Mesothelial cell of epicardium (in vitro differentiated cells): ENCODE data around the gene KCNA10. TPM values are rescaled to one million over a fixed set of nuclear protein-coding genes. Genes with fewer than 3 reads are reported as not detected.

Experiments
- DNase-seq, 2 experiments: peaks; one replicate each; pipeline ENCODE4 v3.0.0; 2021; ENCODE audit warnings: low spot score in 2 of 2; ENCODE audit not compliant: unreplicated experiment in 2 of 2
- H3K27ac Mint-ChIP-seq: 2 replicates; pipeline ENCODE4 v1.8.0; 2021; ENCODE audit warnings: mixed read lengths
- H3K27me3 Mint-ChIP-seq: 2 replicates; pipeline ENCODE4 v1.8.0; 2021; ENCODE audit warnings: low read depth, mixed read lengths
- H3K36me3 Mint-ChIP-seq: 2 replicates; pipeline ENCODE4 v1.8.0; 2021; ENCODE audit warnings: mixed read lengths
- H3K4me1 Mint-ChIP-seq: 2 replicates; pipeline ENCODE4 v1.8.0; 2021; ENCODE audit warnings: mixed read lengths
- H3K4me3 Mint-ChIP-seq: 2 replicates; pipeline ENCODE4 v1.8.0; 2021; ENCODE audit warnings: mild to moderate bottlenecking, moderate library complexity, mixed read lengths
- H3K9me3 Mint-ChIP-seq: 2 replicates; pipeline ENCODE4 v1.8.0; 2021; ENCODE audit warnings: mixed read lengths
- total RNA-seq: library from RNA; stranded (reverse); gene quantifications from 3 replicates; pipeline ENCODE4 v1.2.1, GENCODE V29; 2021
- TF ChIP-seq, protein P1 (sequence below): fragments of 200-600 bp; sonication (generic); IDR thresholded peaks from one replicate; pipeline ENCODE4 v1.5.0; 2021; ENCODE audit warnings: antibody characterized with exemption; ENCODE audit not compliant: unreplicated experiment

KCNA10 gene
- total RNA-seq, 1 donor from 2014 or later = not detected

DNA sequence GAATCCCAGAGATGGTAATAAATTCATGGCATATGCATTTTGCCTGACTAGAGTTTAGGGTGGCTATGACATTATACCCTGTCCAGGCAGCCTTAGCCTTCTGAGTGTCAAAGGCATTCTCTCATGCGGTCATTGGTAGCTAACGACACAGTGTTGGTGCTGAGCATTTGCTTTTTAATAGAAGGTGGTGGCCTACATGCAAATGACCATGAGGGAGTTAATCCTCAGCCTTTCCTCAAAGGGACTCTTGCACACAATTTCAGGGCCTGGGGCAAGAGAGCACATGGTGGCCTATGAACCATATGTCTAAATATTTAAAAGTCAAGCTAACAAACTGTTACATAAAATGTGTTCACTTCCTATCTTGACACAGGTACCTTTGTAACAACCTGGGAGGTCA lies 30.9 kb upstream of the KCNA10 start:
- no peaks in the 10 kb centered on the region for H3K4me1 Mint-ChIP-seq

DNA sequence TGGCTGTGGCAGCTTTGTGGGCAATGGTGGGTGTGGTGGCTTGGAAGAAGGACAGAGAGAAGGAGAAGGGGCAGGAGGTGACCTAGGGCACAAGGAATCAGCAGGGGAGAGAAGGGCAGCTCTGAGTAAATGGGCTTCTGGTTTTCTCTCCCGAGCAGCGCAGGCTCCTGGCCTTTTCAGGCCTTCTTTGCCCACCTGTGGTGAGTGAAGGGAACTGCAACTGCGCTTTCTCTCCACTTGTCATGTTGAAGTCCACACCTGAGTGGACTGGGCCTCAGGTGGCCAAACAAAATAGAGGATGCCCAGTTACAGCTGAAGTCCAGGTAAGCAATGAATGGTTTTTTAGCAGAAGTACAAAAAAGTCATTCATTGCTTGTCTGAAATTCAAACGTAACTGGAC lies 29.4 kb upstream of the KCNA10 start:
- no peak for DNase-seq
- H3K9me3 Mint-ChIP-seq = no peaks in the 10 kb centered on the region
- H3K27ac Mint-ChIP-seq = no peak overlapping the region
- H3K27me3 Mint-ChIP-seq = peaks cover 59% of the 10 kb centered on the region
- no peaks in the 10 kb centered on the region for H3K4me1 Mint-ChIP-seq
- no peak overlapping the region for H3K4me3 Mint-ChIP-seq
- H3K36me3 Mint-ChIP-seq = no peaks in the 10 kb centered on the region
- TF ChIP-seq, protein P1, sequence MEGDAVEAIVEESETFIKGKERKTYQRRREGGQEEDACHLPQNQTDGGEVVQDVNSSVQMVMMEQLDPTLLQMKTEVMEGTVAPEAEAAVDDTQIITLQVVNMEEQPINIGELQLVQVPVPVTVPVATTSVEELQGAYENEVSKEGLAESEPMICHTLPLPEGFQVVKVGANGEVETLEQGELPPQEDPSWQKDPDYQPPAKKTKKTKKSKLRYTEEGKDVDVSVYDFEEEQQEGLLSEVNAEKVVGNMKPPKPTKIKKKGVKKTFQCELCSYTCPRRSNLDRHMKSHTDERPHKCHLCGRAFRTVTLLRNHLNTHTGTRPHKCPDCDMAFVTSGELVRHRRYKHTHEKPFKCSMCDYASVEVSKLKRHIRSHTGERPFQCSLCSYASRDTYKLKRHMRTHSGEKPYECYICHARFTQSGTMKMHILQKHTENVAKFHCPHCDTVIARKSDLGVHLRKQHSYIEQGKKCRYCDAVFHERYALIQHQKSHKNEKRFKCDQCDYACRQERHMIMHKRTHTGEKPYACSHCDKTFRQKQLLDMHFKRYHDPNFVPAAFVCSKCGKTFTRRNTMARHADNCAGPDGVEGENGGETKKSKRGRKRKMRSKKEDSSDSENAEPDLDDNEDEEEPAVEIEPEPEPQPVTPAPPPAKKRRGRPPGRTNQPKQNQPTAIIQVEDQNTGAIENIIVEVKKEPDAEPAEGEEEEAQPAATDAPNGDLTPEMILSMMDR = peak; percentile 76

More for the DNA sequence above, 30.9 kb upstream of the KCNA10 start:
- Mint-ChIP-seq H3K27ac (no peak overlapping the region), H3K9me3 (no peaks in the 10 kb centered on the region), H3K4me3 (no peak overlapping the region), H3K36me3 (no peaks in the 10 kb centered on the region), H3K27me3 (peaks cover 70% of the 10 kb centered on the region)
- TF ChIP-seq, protein P1 = no peak
- DNase-seq = no peak

DNA sequence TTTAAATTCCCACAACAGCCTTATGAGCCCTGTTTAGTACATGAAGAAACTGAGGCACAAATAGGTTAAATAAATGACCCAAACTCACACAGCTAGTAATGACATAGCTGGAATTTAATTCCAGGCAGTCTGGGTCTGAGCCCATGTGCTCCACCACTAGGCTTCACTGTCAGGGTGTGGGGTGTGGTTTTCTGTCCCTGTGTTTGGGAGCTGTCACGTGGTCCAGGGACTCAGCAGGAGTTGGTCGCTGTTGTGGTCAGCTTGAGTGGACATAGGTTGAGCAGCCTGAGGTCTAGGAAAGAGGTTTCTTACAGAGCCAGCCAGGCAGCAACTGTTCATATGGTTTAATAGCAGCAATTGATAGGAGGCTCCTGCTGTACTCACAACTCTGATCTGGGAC lies 28.0 kb upstream of the KCNA10 start:
- H3K4me3 Mint-ChIP-seq = no peak overlapping the region
- H3K27me3 Mint-ChIP-seq = peaks cover 45% of the 10 kb centered on the region
- no peak overlapping the region for H3K27ac Mint-ChIP-seq

DNA sequence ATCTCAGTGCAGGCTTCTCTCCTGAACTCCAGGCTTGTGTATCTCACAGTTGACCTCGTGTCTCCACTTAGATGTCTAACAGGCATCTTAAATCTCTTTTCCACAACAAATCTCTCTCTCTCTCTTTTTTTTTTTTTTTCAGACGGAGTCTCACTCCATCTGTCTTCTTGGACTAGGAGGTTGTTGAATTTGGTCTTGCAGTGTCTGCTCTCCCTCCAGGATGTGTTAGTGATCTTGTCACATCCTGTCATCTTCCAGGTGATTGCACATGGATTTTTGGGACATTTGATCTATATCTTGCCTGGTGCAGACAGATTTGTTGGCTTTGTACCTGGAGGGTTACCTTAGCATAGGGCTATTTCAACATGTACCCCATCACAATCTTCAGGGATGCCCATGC lies 26.5 kb upstream of the KCNA10 start:
- Mint-ChIP-seq H3K27ac (no peak overlapping the region), H3K27me3 (peaks cover 40% of the 10 kb centered on the region), H3K9me3 (no peaks in the 10 kb centered on the region), H3K36me3 (no peaks in the 10 kb centered on the region), H3K4me1 (no peaks in the 10 kb centered on the region), H3K4me3 (no peak overlapping the region)
- TF ChIP-seq, protein P1 = no peak
- no peak for DNase-seq

More for the DNA sequence above, 28.0 kb upstream of the KCNA10 start:
- no peak for DNase-seq
- no peaks in the 10 kb centered on the region for H3K36me3 Mint-ChIP-seq
- TF ChIP-seq, protein P1 = no peak
- H3K4me1 Mint-ChIP-seq = no peaks in the 10 kb centered on the region
- H3K9me3 Mint-ChIP-seq = no peaks in the 10 kb centered on the region

DNA sequence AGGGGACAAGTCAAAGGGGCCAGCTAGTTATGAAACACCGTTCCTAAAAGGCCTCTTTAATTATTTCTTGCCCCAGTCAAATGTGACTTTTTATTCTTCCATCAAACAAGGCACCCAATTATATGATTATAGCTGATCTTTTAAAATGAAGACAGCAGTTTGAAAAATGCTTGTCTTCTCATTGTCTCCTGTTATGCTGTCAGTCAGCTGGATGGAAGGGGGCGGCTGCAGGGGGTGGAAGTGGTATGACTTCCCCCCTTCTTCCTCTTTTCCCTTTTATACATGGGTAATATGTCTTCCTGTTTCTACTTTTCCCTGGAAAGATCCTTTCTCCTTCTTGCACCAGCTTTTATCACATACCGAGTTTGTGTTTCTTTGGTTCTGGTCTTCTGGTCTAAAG lies 25.8 kb upstream of the KCNA10 start:
- H3K4me3 Mint-ChIP-seq = no peak overlapping the region
- no peak for DNase-seq
- TF ChIP-seq, protein P1 = no peak
- no peak overlapping the region for H3K27ac Mint-ChIP-seq
- H3K4me1 Mint-ChIP-seq = no peaks in the 10 kb centered on the region
- no peaks in the 10 kb centered on the region for H3K9me3 Mint-ChIP-seq
- H3K36me3 Mint-ChIP-seq = no peaks in the 10 kb centered on the region
- H3K27me3 Mint-ChIP-seq = peaks cover 41% of the 10 kb centered on the region

DNA sequence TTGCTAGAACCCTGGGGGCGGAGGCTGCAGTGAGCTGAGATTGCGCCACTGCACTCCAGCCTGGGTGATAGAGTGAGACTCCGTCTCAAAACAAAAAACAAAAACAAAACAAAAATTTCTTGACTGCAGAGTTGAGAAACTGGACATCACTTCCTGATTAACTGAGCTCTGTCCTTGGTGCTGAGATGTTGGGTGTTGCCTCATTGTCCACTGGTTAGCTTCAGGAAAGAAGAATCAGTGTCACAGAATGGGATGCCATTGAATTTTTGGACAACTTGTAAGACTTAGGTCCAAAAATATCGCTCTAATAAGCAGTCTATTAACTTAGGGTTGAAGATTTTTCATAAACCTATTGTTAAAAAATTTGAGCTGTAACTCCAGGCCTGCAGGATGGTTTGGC lies 23.8 kb upstream of the KCNA10 start:
- TF ChIP-seq, protein P1 = no peak
- H3K27ac Mint-ChIP-seq = no peak overlapping the region
- no peak for DNase-seq
- H3K4me3 Mint-ChIP-seq = no peak overlapping the region
- H3K4me1 Mint-ChIP-seq = no peaks in the 10 kb centered on the region
- H3K27me3 Mint-ChIP-seq = peaks cover 37% of the 10 kb centered on the region
- H3K9me3 Mint-ChIP-seq = no peaks in the 10 kb centered on the region
- H3K36me3 Mint-ChIP-seq = no peaks in the 10 kb centered on the region
